HL-60/S4 (cell line): ENCODE measurements around the gene CNNM2.
"Not testable (repeated sequence)": the region's sequence is repeated elsewhere in the genome, so short reads cannot be mapped to it uniquely, and the experiment has no call there.

Experiments used
- in situ Hi-C: fragments of 300-500 bp; cut with MboI; formaldehyde crosslinking; loops from 2 replicates; pipeline ENCODE4 v1.14.3; 2022; ENCODE audit warnings: low sequenced_read_pairs

Gene CNNM2

GRCh38 chr10:102919992-102920739, 2.1 kb downstream of the CNNM2 start:
- in situ Hi-C loops: loop anchor here (5.0 to 25.0 kb wide), 3 partner anchors 142 to 567 kb away; partner anchors contain the start of genes CALHM3, NEURL1 and RPEL1

- in situ Hi-C loops: loop anchor here (25.0 kb wide), 1 partner anchor 564 kb away; the partner anchor contains the start of genes CALHM3 and NEURL1
Measured at GRCh38 chr10:102923601-102924000, 5.5 kb downstream of the CNNM2 start.

GRCh38 chr10:102926842-102927241, 8.7 kb downstream of the CNNM2 start:
- in situ Hi-C loops: no loop called here

GRCh38 chr10:102927311-102928010, 9.4 kb downstream of the CNNM2 start:
- in situ Hi-C loops: no loop called here

GRCh38 chr10:102928442-102928841, 10.3 kb downstream of the CNNM2 start:
- in situ Hi-C loops: not testable (repeated sequence)

- in situ Hi-C loops: no loop called here
Measured at GRCh38 chr10:102930720-102931119, 12.6 kb downstream of the CNNM2 start.

- in situ Hi-C loops: no loop called here
Measured at GRCh38 chr10:102931643-102932042, 13.5 kb downstream of the CNNM2 start.

GRCh38 chr10:102935505-102935904, 17.4 kb downstream of the CNNM2 start:
- in situ Hi-C loops: no loop called here

- in situ Hi-C loops: no loop called here
Measured at GRCh38 chr10:102935939-102936605, 18.0 kb downstream of the CNNM2 start.

GRCh38 chr10:102941401-102941800, 23.3 kb downstream of the CNNM2 start:
- in situ Hi-C loops: no loop called here

GRCh38 chr10:102945449-102945848, 27.4 kb downstream of the CNNM2 start:
- in situ Hi-C loops: no loop called here

GRCh38 chr10:102945962-102946361, 27.9 kb downstream of the CNNM2 start:
- in situ Hi-C loops: no loop called here

GRCh38 chr10:102946992-102947391, 28.9 kb downstream of the CNNM2 start:
- in situ Hi-C loops: no loop called here

- in situ Hi-C loops: no loop called here
Measured at GRCh38 chr10:102948176-102948575, 30.1 kb downstream of the CNNM2 start.

GRCh38 chr10:102948786-102949185, 30.7 kb downstream of the CNNM2 start:
- in situ Hi-C loops: no loop called here

- in situ Hi-C loops: no loop called here
Measured at GRCh38 chr10:102949916-102950315, 31.8 kb downstream of the CNNM2 start.

GRCh38 chr10:102951316-102951715, 33.2 kb downstream of the CNNM2 start:
- in situ Hi-C loops: no loop called here

GRCh38 chr10:102959360-102959759, 41.3 kb downstream of the CNNM2 start:
- in situ Hi-C loops: no loop called here

- in situ Hi-C loops: no loop called here
Measured at GRCh38 chr10:102960157-102960556, 42.1 kb downstream of the CNNM2 start.

- in situ Hi-C loops: no loop called here
Measured at GRCh38 chr10:102962267-102962666, 44.2 kb downstream of the CNNM2 start.

GRCh38 chr10:102962951-102963755, 45.1 kb downstream of the CNNM2 start:
- in situ Hi-C loops: no loop called here
